H1 (cell line): Measurements from ENCODE around the gene TRIM59. TPM values are rescaled to one million over a fixed set of nuclear protein-coding genes. Genes with fewer than 3 reads are reported as not detected.

Source experiments
- GTF2F1 ChIP-seq: IDR thresholded peaks from 2 replicates; pipeline ENCODE4 v1.6.1; 2012; ENCODE audit warnings: low read depth, low read length, improper control_type of control experiment, borderline replicate concordance
- JUN ChIP-seq: IDR thresholded peaks from 2 replicates; pipeline ENCODE4 v1.6.1; 2011; ENCODE audit warnings: low read depth, mild to moderate bottlenecking, improper control_type of control experiment, low read length
- POU5F1 ChIP-seq: IDR thresholded peaks from 2 replicates; pipeline ENCODE4 v1.6.1; 2011; ENCODE audit warnings: low read depth, mild to moderate bottlenecking, low read length, moderate library complexity
- RNF2 ChIP-seq: fragments of 200-900, 300-1000 bp; sonication (generic); IDR thresholded peaks from 2 replicates; pipeline ENCODE4 v1.7.1; 2016; ENCODE audit warnings: borderline replicate concordance, low read depth, mild to moderate bottlenecking, antibody characterized with exemption, low read length; ENCODE audit not compliant: poor library complexity, severe bottlenecking; ENCODE audit errors: missing control alignments
- SP2 ChIP-seq: IDR thresholded peaks from 2 replicates; pipeline ENCODE4 v1.6.1; 2012; ENCODE audit warnings: mild to moderate bottlenecking, low read length, inconsistent platforms
- polyA plus RNA-seq, 7 experiments: library from polyadenylated mRNA; depleted of rRNA in 3 of 7; stranded (reverse) in 5 of 7; unstranded in 2 of 7; fragments of >200 nt in 5 of 7; fragments of 200-250 nt in 2 of 7; gene quantifications; 1 replicate in 5 of 7; 2 replicates in 1 of 7; 4 replicates in 1 of 7; pipeline versions ENCODE4 v1.2.1 to v1.2.3, GENCODE V29; 2011 to 2013; ENCODE audit warnings: missing spikeins in 2 of 7, mixed read lengths in 2 of 7
- total RNA-seq: library from RNA; stranded (reverse); fragmentation: NEBNext Ultra II Directional; extraction: Animal tissue kit (Norgen Biotek cat#: 25700); gene quantifications from 2 replicates; pipeline ENCODE4 v1.2.1, GENCODE V29; 2021

Gene TRIM59
- total and polyA plus RNA-seq, 2 of the 8 experiments (the other 6 are each of a cell fraction or from before 2014, with no cell fraction given): 11.6 to 53.4 TPM

DNA sequence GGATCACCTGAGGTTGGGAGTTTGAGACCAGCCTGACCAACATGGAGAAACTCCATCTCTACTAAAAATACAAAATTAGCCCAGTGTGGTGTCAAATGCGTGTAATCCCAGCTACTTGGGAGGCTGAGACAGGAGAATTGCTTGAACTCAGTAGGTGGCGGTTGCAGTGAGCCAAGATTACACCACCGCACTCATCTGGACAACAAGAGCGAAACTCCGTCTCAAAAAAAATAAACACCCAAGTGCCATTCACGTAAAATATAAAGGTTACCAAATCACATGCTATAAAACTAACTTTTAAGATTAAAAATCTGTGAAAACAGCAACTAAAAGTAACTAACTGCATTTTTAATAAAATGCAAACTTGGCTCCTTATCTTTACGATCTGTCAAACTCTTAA, 8.9 kb downstream of the TRIM59 start (continued):
- TF ChIP-seq JUN: no peak
- TF ChIP-seq POU5F1: no peak
- no peak for TF ChIP-seq SP2
- TF ChIP-seq RNF2: no peak
- TF ChIP-seq GTF2F1: no peak
